ENCODE data around the gene TADA1.

TADA1 gene

GRCh38 chr1:166875734-166876539 lies at the start of gene TADA1:
TADA1 (minus strand) TSS chr1:166876264; CDS start chr1:166876233, 31 bp downstream.
- H3K4me1 ChIP-seq (ENCODE audit: control insufficient read depth, insufficient read depth, low read length) = peaks cover 10% of the 10 kb centered on the region
- H3K9me3 ChIP-seq (ENCODE audit: control insufficient read depth, insufficient read depth, low read length) = no peaks in the 10 kb centered on the region
- H3K36me3 ChIP-seq (ENCODE audit: control insufficient read depth, insufficient read depth, low read length) = peaks cover 10% of the 10 kb centered on the region; the same call in 1 of the 2 replicates
- peak within 1 kb of the TSS; percentile 96 for H3K27ac ChIP-seq (ENCODE audit: low read depth, low read length)
- peak within 1 kb of the TSS; percentile 94 for H3K4me3 ChIP-seq (ENCODE audit: low read depth, low read length)
- H3K27me3 ChIP-seq (ENCODE audit: control insufficient read depth, insufficient read depth, low read length) = no peaks in the 10 kb centered on the region
- peak within 1 kb of the TSS; percentile 97 for H3K9ac ChIP-seq (ENCODE audit: low read depth, low read length)

DNA sequence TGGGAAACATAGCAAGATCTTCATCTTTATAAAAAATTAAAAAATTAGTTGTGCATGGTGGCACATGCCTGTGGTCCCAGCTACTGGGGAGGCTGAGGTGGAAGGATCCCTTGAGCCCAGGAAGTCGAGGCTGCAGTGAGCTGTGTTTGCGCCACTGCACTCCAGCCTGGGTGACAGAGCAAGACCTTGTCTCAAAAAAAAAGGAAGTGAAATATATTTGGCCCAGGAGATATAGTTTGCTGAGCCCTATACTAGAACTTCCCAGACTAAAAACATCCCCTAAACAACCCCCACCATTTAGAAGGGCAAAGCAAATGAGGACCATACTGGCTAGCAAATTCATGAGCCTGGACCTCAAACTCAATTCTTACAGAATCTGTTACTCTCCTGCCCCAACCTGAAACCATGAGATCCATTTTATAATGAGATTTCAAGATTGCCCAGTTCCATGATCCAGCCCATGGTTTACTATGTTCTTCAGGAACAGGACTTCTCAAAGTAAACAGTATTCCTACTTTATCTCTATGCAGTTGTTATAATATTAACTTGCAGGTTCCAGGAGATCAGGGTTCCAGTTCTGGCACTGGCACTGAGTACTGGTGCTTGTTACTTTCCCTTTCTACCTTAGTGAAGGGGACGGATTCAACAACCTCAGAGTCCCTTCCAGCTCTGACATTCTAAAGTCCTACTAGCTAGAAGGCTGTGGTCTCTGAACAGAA lies 48.9 kb upstream of the TADA1 start:
- no peak overlapping the region for H3K9ac ChIP-seq (ENCODE audit: low read depth, low read length)
- H3K27me3 ChIP-seq (ENCODE audit: control insufficient read depth, insufficient read depth, low read length) = peaks cover 34% of the 10 kb centered on the region
- H3K9me3 ChIP-seq (ENCODE audit: control insufficient read depth, insufficient read depth, low read length) = no peaks in the 10 kb centered on the region
- H3K27ac ChIP-seq (ENCODE audit: low read depth, low read length) = no peak overlapping the region
- 0 out of 2 replicates have a peak, but pooled peaks cover 4% of the 10 kb centered on the region for H3K4me1 ChIP-seq (ENCODE audit: control insufficient read depth, insufficient read depth, low read length)
- no peak overlapping the region for H3K4me3 ChIP-seq (ENCODE audit: low read depth, low read length)
- H3K36me3 ChIP-seq (ENCODE audit: control insufficient read depth, insufficient read depth, low read length) = no peaks in the 10 kb centered on the region

- Histone ChIP-seq H3K27ac (ENCODE audit: low read depth, low read length) (no peak overlapping the region), H3K9ac (ENCODE audit: low read depth, low read length) (peak overlapping the region; percentile 26), H3K4me3 (ENCODE audit: low read depth, low read length) (peak overlapping the region; percentile 59), H3K27me3 (ENCODE audit: control insufficient read depth, insufficient read depth, low read length) (peaks cover 55% of the 10 kb centered on the region), H3K36me3 (ENCODE audit: control insufficient read depth, insufficient read depth, low read length) (no peaks in the 10 kb centered on the region), H3K4me1 (ENCODE audit: control insufficient read depth, insufficient read depth, low read length) (peaks cover under 1% of the 10 kb centered on the region; the same call in 1 of the 2 replicates), H3K9me3 (ENCODE audit: control insufficient read depth, insufficient read depth, low read length) (no peaks in the 10 kb centered on the region)
Measured at GRCh38 chr1:166920561-166921475, 44.8 kb upstream of the TADA1 start.

DNA sequence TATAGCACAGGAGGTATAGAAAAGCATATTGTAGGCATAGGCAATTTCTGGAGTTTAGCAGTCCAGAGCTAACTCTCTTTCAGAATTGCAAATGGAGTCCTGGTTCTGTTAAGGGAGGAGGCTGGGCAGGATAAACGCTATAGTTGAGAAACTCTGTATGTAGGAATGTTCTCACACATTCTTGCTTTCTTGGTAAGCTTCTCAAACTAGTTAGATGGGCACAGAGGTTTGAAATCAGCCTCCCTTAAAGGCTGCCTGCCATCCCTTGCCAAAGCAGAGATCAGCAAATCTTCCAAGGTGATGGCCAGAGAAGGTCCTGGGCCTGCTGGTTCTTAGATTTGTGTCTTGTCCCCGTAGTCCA lies 42.9 kb upstream of the TADA1 start:
- Histone ChIP-seq H3K9ac (ENCODE audit: low read depth, low read length) (no peak overlapping the region), H3K36me3 (ENCODE audit: control insufficient read depth, insufficient read depth, low read length) (no peaks in the 10 kb centered on the region), H3K27me3 (ENCODE audit: control insufficient read depth, insufficient read depth, low read length) (peaks cover 55% of the 10 kb centered on the region), H3K9me3 (ENCODE audit: control insufficient read depth, insufficient read depth, low read length) (no peaks in the 10 kb centered on the region), H3K4me1 (ENCODE audit: control insufficient read depth, insufficient read depth, low read length) (no peaks in the 10 kb centered on the region; the same call in 1 of the 2 replicates), H3K4me3 (ENCODE audit: low read depth, low read length) (no peak overlapping the region), H3K27ac (ENCODE audit: low read depth, low read length) (no peak overlapping the region)

GRCh38 chr1:166918088-166918955 lies 42.3 kb upstream of the TADA1 start:
- Histone ChIP-seq H3K27me3 (ENCODE audit: control insufficient read depth, insufficient read depth, low read length) (peaks cover 55% of the 10 kb centered on the region), H3K36me3 (ENCODE audit: control insufficient read depth, insufficient read depth, low read length) (no peaks in the 10 kb centered on the region), H3K4me1 (ENCODE audit: control insufficient read depth, insufficient read depth, low read length) (no peaks in the 10 kb centered on the region; the same call in 1 of the 2 replicates), H3K27ac (ENCODE audit: low read depth, low read length) (no peak overlapping the region), H3K4me3 (ENCODE audit: low read depth, low read length) (no peak overlapping the region), H3K9ac (ENCODE audit: low read depth, low read length) (no peak overlapping the region), H3K9me3 (ENCODE audit: control insufficient read depth, insufficient read depth, low read length) (no peaks in the 10 kb centered on the region)

GRCh38 chr1:166915941-166916340 lies 39.9 kb upstream of the TADA1 start:
- H3K9me3 ChIP-seq (ENCODE audit: control insufficient read depth, insufficient read depth, low read length) = peaks cover 10% of the 10 kb centered on the region
- peaks cover 31% of the 10 kb centered on the region for H3K27me3 ChIP-seq (ENCODE audit: control insufficient read depth, insufficient read depth, low read length)
- H3K36me3 ChIP-seq (ENCODE audit: control insufficient read depth, insufficient read depth, low read length) = no peaks in the 10 kb centered on the region
- H3K27ac ChIP-seq (ENCODE audit: low read depth, low read length) = no peak overlapping the region
- H3K4me3 ChIP-seq (ENCODE audit: low read depth, low read length) = no peak overlapping the region
- H3K4me1 ChIP-seq (ENCODE audit: control insufficient read depth, insufficient read depth, low read length) = no peaks in the 10 kb centered on the region; the same call in 1 of the 2 replicates
- no peak overlapping the region for H3K9ac ChIP-seq (ENCODE audit: low read depth, low read length)

- peaks cover 22% of the 10 kb centered on the region for H3K27me3 ChIP-seq (ENCODE audit: control insufficient read depth, insufficient read depth, low read length)
- H3K9ac ChIP-seq (ENCODE audit: low read depth, low read length) = no peak overlapping the region
- H3K27ac ChIP-seq (ENCODE audit: low read depth, low read length) = no peak overlapping the region
- no peaks in the 10 kb centered on the region; the same call in 1 of the 2 replicates for H3K4me1 ChIP-seq (ENCODE audit: control insufficient read depth, insufficient read depth, low read length)
- peaks cover 13% of the 10 kb centered on the region for H3K9me3 ChIP-seq (ENCODE audit: control insufficient read depth, insufficient read depth, low read length)
- H3K36me3 ChIP-seq (ENCODE audit: control insufficient read depth, insufficient read depth, low read length) = no peaks in the 10 kb centered on the region
- H3K4me3 ChIP-seq (ENCODE audit: low read depth, low read length) = no peak overlapping the region
Measured at GRCh38 chr1:166915042-166915441, 39.0 kb upstream of the TADA1 start.

GRCh38 chr1:166914111-166914510 lies 38.0 kb upstream of the TADA1 start:
- peaks cover 12% of the 10 kb centered on the region for H3K27me3 ChIP-seq (ENCODE audit: control insufficient read depth, insufficient read depth, low read length)
- H3K9ac ChIP-seq (ENCODE audit: low read depth, low read length) = no peak overlapping the region
- no peaks in the 10 kb centered on the region; the same call in 1 of the 2 replicates for H3K4me1 ChIP-seq (ENCODE audit: control insufficient read depth, insufficient read depth, low read length)
- no peaks in the 10 kb centered on the region for H3K36me3 ChIP-seq (ENCODE audit: control insufficient read depth, insufficient read depth, low read length)
- H3K4me3 ChIP-seq (ENCODE audit: low read depth, low read length) = no peak overlapping the region
- peaks cover 13% of the 10 kb centered on the region for H3K9me3 ChIP-seq (ENCODE audit: control insufficient read depth, insufficient read depth, low read length)
- H3K27ac ChIP-seq (ENCODE audit: low read depth, low read length) = no peak overlapping the region

DNA sequence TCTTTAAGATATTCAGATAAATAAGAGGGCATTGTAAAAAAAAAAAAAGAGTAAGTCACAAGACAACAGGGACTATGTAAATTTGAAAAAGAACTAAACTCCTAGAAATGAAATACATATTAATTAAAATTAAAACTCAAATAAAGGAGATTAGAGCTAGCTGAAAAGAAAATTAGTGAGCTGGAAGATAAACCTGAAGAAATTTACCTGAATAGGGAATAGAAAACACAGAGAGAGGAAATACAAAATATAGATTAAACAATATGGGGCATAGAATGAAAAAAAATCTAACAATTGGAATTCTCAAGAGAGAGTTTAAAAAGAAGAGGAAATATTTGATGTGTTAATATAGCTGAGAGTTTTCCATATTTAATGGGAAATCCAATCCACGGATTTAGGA lies 35.6 kb upstream of the TADA1 start:
- peaks cover 13% of the 10 kb centered on the region for H3K9me3 ChIP-seq (ENCODE audit: control insufficient read depth, insufficient read depth, low read length)
- H3K27ac ChIP-seq (ENCODE audit: low read depth, low read length) = no peak overlapping the region
- H3K36me3 ChIP-seq (ENCODE audit: control insufficient read depth, insufficient read depth, low read length) = no peaks in the 10 kb centered on the region
- H3K27me3 ChIP-seq (ENCODE audit: control insufficient read depth, insufficient read depth, low read length) = no peaks in the 10 kb centered on the region
- no peak overlapping the region for H3K9ac ChIP-seq (ENCODE audit: low read depth, low read length)
- no peak overlapping the region for H3K4me3 ChIP-seq (ENCODE audit: low read depth, low read length)
- no peaks in the 10 kb centered on the region for H3K4me1 ChIP-seq (ENCODE audit: control insufficient read depth, insufficient read depth, low read length)

Measured in HUES48 (cell line).